Sigmoid colon (tissue), 4 donors: ENCODE results near the gene ALAS1.

Experiments
- EP300 ChIP-seq, 4 donors: sonication (generic); formaldehyde crosslinking; IDR thresholded peaks; one replicate each; pipeline ENCODE4 v1.6.1; 2017; ENCODE audit warnings: antibody characterized with exemption in 4 of 4
- POLR2A ChIP-seq, 2 donors: fragments of 450-650 bp; IDR thresholded peaks; one replicate each; pipeline ENCODE4 v1.6.1; 2016; ENCODE audit warnings: antibody characterized with exemption in 2 of 2, mild to moderate bottlenecking in 2 of 2, moderate library complexity in 2 of 2
- POLR2AphosphoS5 ChIP-seq, 4 donors: sonication (generic); formaldehyde crosslinking; IDR thresholded peaks; one replicate each; pipeline ENCODE4 v1.6.1; 2017; ENCODE audit warnings: antibody characterized with exemption in 4 of 4
- TF ChIP-seq, protein P1 (sequence below), 4 experiments: fragments of 450-650 bp in 3 of 4; fragments of 200-600 bp in 1 of 4; IDR thresholded peaks; one replicate each; pipeline ENCODE4 v1.5.1; 2016 to 2019; ENCODE audit warnings: antibody characterized with exemption in 4 of 4, mild to moderate bottlenecking in 3 of 4, moderate library complexity in 2 of 4

DNA sequence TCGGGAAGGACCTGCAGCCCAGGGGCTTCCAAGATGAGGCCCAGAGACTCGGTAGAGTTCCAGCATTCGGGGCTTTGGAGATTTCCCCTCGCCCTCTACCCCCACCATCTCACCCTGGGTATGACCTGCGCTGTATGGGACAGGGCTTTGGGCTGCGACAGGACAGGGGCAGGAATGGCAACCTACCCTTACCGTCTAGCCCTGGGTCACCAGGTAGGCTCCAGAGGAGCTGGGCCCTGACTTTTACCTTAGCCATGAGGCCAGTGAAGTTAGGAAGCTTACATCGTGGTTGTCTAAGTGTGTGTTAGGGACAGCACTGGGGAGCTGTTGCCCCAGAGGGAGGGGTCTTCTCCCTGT, 48.3 kb downstream of the ALAS1 start:
- TF ChIP-seq, protein P1, sequence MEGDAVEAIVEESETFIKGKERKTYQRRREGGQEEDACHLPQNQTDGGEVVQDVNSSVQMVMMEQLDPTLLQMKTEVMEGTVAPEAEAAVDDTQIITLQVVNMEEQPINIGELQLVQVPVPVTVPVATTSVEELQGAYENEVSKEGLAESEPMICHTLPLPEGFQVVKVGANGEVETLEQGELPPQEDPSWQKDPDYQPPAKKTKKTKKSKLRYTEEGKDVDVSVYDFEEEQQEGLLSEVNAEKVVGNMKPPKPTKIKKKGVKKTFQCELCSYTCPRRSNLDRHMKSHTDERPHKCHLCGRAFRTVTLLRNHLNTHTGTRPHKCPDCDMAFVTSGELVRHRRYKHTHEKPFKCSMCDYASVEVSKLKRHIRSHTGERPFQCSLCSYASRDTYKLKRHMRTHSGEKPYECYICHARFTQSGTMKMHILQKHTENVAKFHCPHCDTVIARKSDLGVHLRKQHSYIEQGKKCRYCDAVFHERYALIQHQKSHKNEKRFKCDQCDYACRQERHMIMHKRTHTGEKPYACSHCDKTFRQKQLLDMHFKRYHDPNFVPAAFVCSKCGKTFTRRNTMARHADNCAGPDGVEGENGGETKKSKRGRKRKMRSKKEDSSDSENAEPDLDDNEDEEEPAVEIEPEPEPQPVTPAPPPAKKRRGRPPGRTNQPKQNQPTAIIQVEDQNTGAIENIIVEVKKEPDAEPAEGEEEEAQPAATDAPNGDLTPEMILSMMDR (IDR thresholded peaks at IDR 0.05) = no peak
- no peak for TF ChIP-seq EP300 (IDR thresholded peaks at IDR 0.05)
- TF ChIP-seq POLR2A (IDR thresholded peaks at IDR 0.05) = no peak
- no peak for TF ChIP-seq POLR2AphosphoS5 (IDR thresholded peaks at IDR 0.05)
